ENCODE data around the gene C1S. TPM values are rescaled to one million over a fixed set of nuclear protein-coding genes. Genes with fewer than 3 reads are reported as not detected.
A peak's percentile ranks its signal among the peaks of the same experiment; 100 is the strongest.

The C1S gene
- total and polyA plus RNA-seq, 2 of the 4 experiments (the other 2 are of a cell fraction), result 49.6 to 85.4 TPM

- TF ChIP-seq CTCF (conservative IDR thresholded peaks at IDR 0.05; ENCODE audit: low read depth, low read length), result peak; percentile 93
Observed at GRCh38 chr12:7108796-7109571, 48.5 kb downstream of the C1S start, which contains the start of gene C1RL (continued).

GRCh38 chr12:7109572-7109920 lies 49.0 kb downstream of the C1S start:
- H3K27ac ChIP-seq (ENCODE audit: insufficient read depth, low read length), result peak overlapping the region; percentile 70
- H3K23ac ChIP-seq (ENCODE audit: low read depth, low read length), result peak overlapping the region; percentile 11; the same call in 1 of the 2 replicates
- POLR2A ChIA-PET (ENCODE audit: unreplicated experiment), result interaction anchor here (1.0 kb wide), 1 partner anchor 184 kb away, joined by 3 read pairs; no protein-coding TSS in a partner anchor
- H3K4me1 ChIP-seq (ENCODE audit: control insufficient read depth, insufficient read depth, low read length), result peaks cover 5% of the 10 kb centered on the region; the same call in 1 of the 2 replicates
- dilution Hi-C loops (cut with HindIII; ENCODE audit: low sequenced_read_pairs, unreplicated experiment) (no loop called here), intact Hi-C loops (cut with micrococcal nuclease) (loop anchor here (1.0 kb wide), 3 partner anchors 49 to 139 kb away; partner anchors contain the start of genes C1S, EMG1 and PHB2), in situ Hi-C loops (cut with MboI; ENCODE audit: low sequenced_read_pairs) (no loop called here)
- H3K79me1 ChIP-seq (ENCODE audit: low read depth in 1 of 2, low read length in 2 of 2), result peaks cover 24 to 53% of the 10 kb centered on the region in 2 experiments; a peak in 3 of 4 replicates
- ATAC-seq (ENCODE audit: low read depth), result no peak
- H2BK20ac ChIP-seq (ENCODE audit: low read depth, low read length), result peak overlapping the region; percentile 35; the same call in 1 of the 2 replicates
- peak overlapping the region; percentile 81 for H3K9ac ChIP-seq (ENCODE audit: low read depth, low read length)
- H2BK5ac ChIP-seq (ENCODE audit: low read depth, low read length, poor library complexity, severe bottlenecking), result no peak overlapping the region
- H3K9me3 ChIP-seq (ENCODE audit: control insufficient read depth, insufficient read depth, low read length), result no peaks in the 10 kb centered on the region
- H4K91ac ChIP-seq (ENCODE audit: insufficient read depth, low read depth, low read length), result peak overlapping the region; percentile 65
- no peaks in the 10 kb centered on the region for H4K20me1 ChIP-seq (ENCODE audit: insufficient read depth, low read length)
- peak overlapping the region; percentile 93; the same call in 2 of the 3 replicates for H2BK15ac ChIP-seq (ENCODE audit: low read depth, low read length)
- peak overlapping the region; percentile 85 for H3K4ac ChIP-seq (ENCODE audit: low read depth, low read length)
- no peak overlapping the region for H3K56ac ChIP-seq (ENCODE audit: extremely low read depth, insufficient read depth, low read length)
- H3K18ac ChIP-seq (ENCODE audit: low read depth, low read length), result peak overlapping the region; percentile 64
- H4K5ac ChIP-seq (ENCODE audit: low read depth, low read length), result peak overlapping the region; percentile 63
- H2AK5ac ChIP-seq (ENCODE audit: low read depth, low read length), result peak overlapping the region; percentile 95
- H3K4me2 ChIP-seq (ENCODE audit: low read depth, low read length), result peak overlapping the region; percentile 83
- H3K36me3 ChIP-seq (ENCODE audit: control insufficient read depth, insufficient read depth, low read length), result peaks cover 6% of the 10 kb centered on the region
- no CpG with 5 or more reads among the region's 5 CpGs for WGBS, 2 experiments (ENCODE audit: extremely low coverage in 2 of 2, insufficient read length in 1 of 2)
- CTCF ChIA-PET, result interaction anchor here (0.6 to 1.6 kb wide), 5 partner anchors 49 to 165 kb away, joined by 3 to 6 read pairs (median 3); partner anchors contain the start of gene C1S
- BruUV-seq (replicated peaks), result no TSS peak
- H3K27me3 ChIP-seq (ENCODE audit: control insufficient read depth, insufficient read depth, low read length), result no peaks in the 10 kb centered on the region
- H2AK9ac ChIP-seq (replicated peaks; ENCODE audit: low read depth, low read length, poor library complexity), result peak overlapping the region; percentile 99
- H2AFZ ChIP-seq (replicated peaks; ENCODE audit: low read length, poor library complexity), result peak overlapping the region; percentile 10
- peak overlapping the region; percentile 84 for H3K14ac ChIP-seq (replicated peaks; ENCODE audit: low read depth, low read length)
- no peaks in the 10 kb centered on the region for H3K9me1 ChIP-seq (ENCODE audit: insufficient read depth, low read length)
- peak overlapping the region; percentile 75 for H2BK120ac ChIP-seq (ENCODE audit: low read depth, low read length)
- DNase-seq, result no peak
- H4K8ac ChIP-seq (ENCODE audit: low read depth in 2 of 2, low read length in 2 of 2), result peak overlapping the region; percentile 81 to 97; a peak in 3 of 4 replicates
- H3K4me3 ChIP-seq (ENCODE audit: insufficient read depth, low read depth, low read length), result peak overlapping the region; percentile 66; the same call in 1 of the 2 replicates
- TF ChIP-seq RAD21 (IDR thresholded peaks at IDR 0.05; ENCODE audit: low read length) (no peak), MAFK (IDR thresholded peaks at IDR 0.05; ENCODE audit: low read depth, low read length) (no peak), MXI1 (IDR thresholded peaks at IDR 0.05; ENCODE audit: borderline replicate concordance, low read depth, low read length) (no peak), POLR2A (IDR thresholded peaks at IDR 0.05; ENCODE audit: low read depth, low read length) (no peak), SMC3 (IDR thresholded peaks at IDR 0.05; ENCODE audit: low read depth, low read length) (no peak), RCOR1 (IDR thresholded peaks at IDR 0.05; ENCODE audit: insufficient replicate concordance, low read length) (no peak), CEBPB (IDR thresholded peaks at IDR 0.05; ENCODE audit: low read depth, low read length) (no peak), MAZ (IDR thresholded peaks at IDR 0.05; ENCODE audit: borderline replicate concordance, low read depth, low read length) (no peak), CHD1 (IDR thresholded peaks at IDR 0.05; ENCODE audit: low read depth, low read length) (no peak), USF2 (IDR thresholded peaks at IDR 0.05; ENCODE audit: low read depth, low read length) (no peak), FOS (IDR thresholded peaks at IDR 0.05; ENCODE audit: low read depth, low read length) (no peak), BHLHE40 (IDR thresholded peaks at IDR 0.05; ENCODE audit: low read depth, low read length) (no peak)

Measured in IMR-90 (cell line).